Smooth muscle cell (in vitro differentiated cells): Measurements from ENCODE around the gene WARS2. TPM values are rescaled to one million over a fixed set of nuclear protein-coding genes. Genes with fewer than 3 reads are reported as not detected.

Source experiments
- DNase-seq: peaks from one replicate; lab custom pipeline; 2025; ENCODE audit not compliant: unreplicated experiment; lab: John Stamatoyannopoulos, UW
- H2AFZ ChIP-seq: fragments of 200-600 bp; sonication (generic); 2 replicates; pipeline ENCODE4 v1.6.0; 2016; ENCODE audit warnings: antibody characterized with exemption, low read depth, mild to moderate bottlenecking
- H3F3A ChIP-seq: fragments of 200-600 bp; sonication (generic); 2 replicates; pipeline ENCODE4 v1.6.0; 2017; ENCODE audit warnings: antibody characterized with exemption, low read depth
- H3K27ac ChIP-seq: fragments of 200-600 bp; sonication (generic); 2 replicates; pipeline ENCODE4 v1.5.1; 2016; ENCODE audit warnings: low read depth, mild to moderate bottlenecking
- H3K27me3 ChIP-seq: fragments of 200-600 bp; sonication (generic); 2 replicates; pipeline ENCODE4 v1.6.1; 2016; ENCODE audit warnings: low read depth, mild to moderate bottlenecking
- H3K36me3 ChIP-seq: fragments of 200-600 bp; sonication (generic); 2 replicates; pipeline ENCODE4 v1.5.1; 2016; ENCODE audit warnings: low read depth
- H3K4me1 ChIP-seq: fragments of 200-600 bp; sonication (generic); 2 replicates; pipeline ENCODE4 v1.5.1; 2016; ENCODE audit warnings: low read depth
- H3K4me2 ChIP-seq: fragments of 200-600 bp; sonication (generic); 2 replicates; pipeline ENCODE4 v1.6.0; 2016; ENCODE audit warnings: mild to moderate bottlenecking
- H3K4me3 ChIP-seq: fragments of 200-600 bp; sonication (generic); 2 replicates; pipeline ENCODE4 v1.5.1; 2016; ENCODE audit warnings: mild to moderate bottlenecking
- H3K79me2 ChIP-seq: fragments of 200-600 bp; sonication (generic); 2 replicates; pipeline ENCODE4 v1.6.0; 2016; ENCODE audit warnings: low read depth, mild to moderate bottlenecking
- H3K9ac ChIP-seq: fragments of 200-600 bp; sonication (generic); 2 replicates; pipeline ENCODE4 v1.6.0; 2016; ENCODE audit warnings: low read depth
- H3K9me3 ChIP-seq: fragments of 200-600 bp; sonication (generic); replicated peaks from 2 replicates; pipeline ENCODE4 v1.5.1; 2016; ENCODE audit warnings: low read depth
- H4K20me1 ChIP-seq: fragments of 200-600 bp; sonication (generic); 2 replicates; pipeline ENCODE4 v1.6.0; 2016; ENCODE audit warnings: low read depth
- WGBS: methylation state at CpG from one replicate; pipeline ENCODE4 v1.1.7; 2016; ENCODE audit warnings: low lambda C conversion rate; 5-methylcytosine and 5-hydroxymethylcytosine counted together
- polyA plus RNA-seq: library from polyadenylated mRNA; unstranded; fragments of >200 nt; fragmentation: Nextera tagmentation; extraction: Ambion mirVana; gene quantifications from 2 replicates; pipeline ENCODE4 v1.2.1, GENCODE V29; 2016
- total RNA-seq: library from RNA; depleted of rRNA; stranded (reverse); fragments of >200 nt; gene quantifications from 2 replicates; pipeline ENCODE4 v1.2.3, GENCODE V29; 2014
- TF ChIP-seq, protein P1 (sequence below): fragments of 200-600 bp; sonication (generic); IDR thresholded peaks from 2 replicates; pipeline ENCODE4 v1.5.1; 2017; ENCODE audit warnings: borderline replicate concordance, mild to moderate bottlenecking, antibody characterized with exemption; ENCODE audit not compliant: insufficient read depth, poor library complexity, severe bottlenecking

The WARS2 gene
- total and polyA plus RNA-seq, 2 experiments from 2014 or later: 5.9 to 9.6 TPM

GRCh38 chr1:118988186-118989005 lies 152.1 kb downstream of the WARS2 start, which contains the start of gene TBX15:
TSS of gene TBX15 (minus strand) at chr1:118988343. CDS start at chr1:118987795, 548 bp downstream.
- Histone ChIP-seq H3K27ac (peak within 1 kb of the TSS; percentile 17), H3K4me2 (peak within 1 kb of the TSS; percentile 83), H3K9me3 (no peaks in the 10 kb centered on the region), H3K36me3 (no peaks in the 10 kb centered on the region), H3K4me1 (peaks cover 6% of the 10 kb centered on the region), H3K79me2 (peaks cover 8% of the 10 kb centered on the region), H4K20me1 (no peaks in the 10 kb centered on the region), H3K4me3 (peak within 1 kb of the TSS; percentile 55), H3K9ac (no peak within 1 kb of the TSS), H2AFZ (peak within 1 kb of the TSS; percentile 78), H3K27me3 (peaks cover 100% of the 10 kb centered on the region), H3F3A (no peaks in the 10 kb centered on the region)
- no peak for DNase-seq
- TF ChIP-seq, protein P1, sequence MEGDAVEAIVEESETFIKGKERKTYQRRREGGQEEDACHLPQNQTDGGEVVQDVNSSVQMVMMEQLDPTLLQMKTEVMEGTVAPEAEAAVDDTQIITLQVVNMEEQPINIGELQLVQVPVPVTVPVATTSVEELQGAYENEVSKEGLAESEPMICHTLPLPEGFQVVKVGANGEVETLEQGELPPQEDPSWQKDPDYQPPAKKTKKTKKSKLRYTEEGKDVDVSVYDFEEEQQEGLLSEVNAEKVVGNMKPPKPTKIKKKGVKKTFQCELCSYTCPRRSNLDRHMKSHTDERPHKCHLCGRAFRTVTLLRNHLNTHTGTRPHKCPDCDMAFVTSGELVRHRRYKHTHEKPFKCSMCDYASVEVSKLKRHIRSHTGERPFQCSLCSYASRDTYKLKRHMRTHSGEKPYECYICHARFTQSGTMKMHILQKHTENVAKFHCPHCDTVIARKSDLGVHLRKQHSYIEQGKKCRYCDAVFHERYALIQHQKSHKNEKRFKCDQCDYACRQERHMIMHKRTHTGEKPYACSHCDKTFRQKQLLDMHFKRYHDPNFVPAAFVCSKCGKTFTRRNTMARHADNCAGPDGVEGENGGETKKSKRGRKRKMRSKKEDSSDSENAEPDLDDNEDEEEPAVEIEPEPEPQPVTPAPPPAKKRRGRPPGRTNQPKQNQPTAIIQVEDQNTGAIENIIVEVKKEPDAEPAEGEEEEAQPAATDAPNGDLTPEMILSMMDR: no peak
- WGBS: 7% methylated on average over 31 of the region's 31 CpGs

DNA sequence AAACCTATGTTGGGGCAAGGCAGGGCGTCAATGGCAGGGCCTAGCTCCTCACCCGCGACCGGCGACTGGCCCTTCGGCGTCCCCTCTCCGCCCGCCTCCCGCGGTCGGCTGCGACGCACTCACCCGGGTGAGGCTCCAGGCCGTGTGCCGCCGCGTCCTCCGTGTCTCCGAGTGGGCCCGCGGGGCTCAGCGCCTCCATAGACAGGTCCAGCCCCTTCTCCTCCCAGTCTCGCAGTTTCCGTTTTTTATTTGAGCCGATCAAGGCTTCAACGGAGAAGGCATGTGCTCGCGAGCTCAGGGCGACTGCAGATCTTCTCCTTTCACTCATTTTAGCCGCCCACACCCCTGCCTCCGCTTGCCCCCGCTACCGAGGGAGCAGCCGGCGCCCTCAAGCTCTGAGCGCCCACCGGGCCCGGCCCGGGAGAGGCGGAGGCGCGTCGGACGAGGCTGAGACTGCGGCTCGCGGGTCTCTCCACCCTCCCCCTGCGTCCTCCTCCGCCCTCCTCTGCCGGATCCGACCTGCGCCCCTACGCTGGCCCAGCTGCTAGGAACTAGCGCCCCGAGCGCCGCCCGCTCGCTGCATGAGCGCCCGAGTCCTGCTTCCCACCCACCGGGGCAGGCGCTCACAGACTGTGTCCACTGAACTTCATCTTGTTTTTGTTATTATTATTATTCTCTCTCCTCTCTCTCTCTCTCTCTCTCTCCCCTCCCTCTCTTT lies 152.8 kb downstream of the WARS2 start:
- H3K79me2 ChIP-seq: peaks cover 8% of the 10 kb centered on the region
- no peaks in the 10 kb centered on the region for H3K36me3 ChIP-seq
- DNase-seq: no peak

GRCh38 chr1:118986555-118987467 lies 153.6 kb downstream of the WARS2 start:
- Histone ChIP-seq H4K20me1 (no peaks in the 10 kb centered on the region), H3K4me2 (peak overlapping the region; percentile 83), H3K36me3 (no peaks in the 10 kb centered on the region), H3K79me2 (peaks cover 8% of the 10 kb centered on the region), H3K9me3 (no peaks in the 10 kb centered on the region), H3K27me3 (peaks cover 100% of the 10 kb centered on the region), H3K9ac (no peak overlapping the region), H3K4me1 (peaks cover 6% of the 10 kb centered on the region), H2AFZ (peak overlapping the region; percentile 71), H3F3A (no peaks in the 10 kb centered on the region), H3K27ac (peak overlapping the region; percentile 17), H3K4me3 (peak overlapping the region; percentile 55)
- TF ChIP-seq, protein P1: no peak
- no peak for DNase-seq
- 18% methylated on average over 42 of the region's 42 CpGs for WGBS

More for the DNA sequence above, 152.8 kb downstream of the WARS2 start:
- peak overlapping the region; percentile 83 for H3K4me2 ChIP-seq
- peak overlapping the region; percentile 71 for H2AFZ ChIP-seq
- H3K27ac ChIP-seq: peak overlapping the region; percentile 17
- H3K4me1 ChIP-seq: peaks cover 6% of the 10 kb centered on the region
- no peaks in the 10 kb centered on the region for H3F3A ChIP-seq
- H3K4me3 ChIP-seq: peak overlapping the region; percentile 55
- H4K20me1 ChIP-seq: no peaks in the 10 kb centered on the region
- H3K9me3 ChIP-seq: no peaks in the 10 kb centered on the region
- TF ChIP-seq, protein P1: no peak
- H3K27me3 ChIP-seq: peaks cover 100% of the 10 kb centered on the region
- 2% methylated on average over 52 of the region's 65 CpGs for WGBS
- no peak overlapping the region for H3K9ac ChIP-seq
